Measurements from ENCODE around the gene USP28.
"Not testable (repeated sequence)": the region's sequence is repeated elsewhere in the genome, so short reads cannot be mapped to it uniquely, and the experiment has no call there.

The USP28 gene

GRCh38 chr11:113773416-113774173 is 101.8 kb downstream of the USP28 start, which contains the start of gene ZW10:
Gene ZW10 (minus strand): TSS chr11:113773692. CDS start chr11:113773666, 26 bp downstream.
- DNase-seq (ENCODE audit: low read depth in 2 of 2), result peak; percentile 85 to 89

- no peak for DNase-seq (ENCODE audit: low read depth in 2 of 2)
These were observed 102.3 kb downstream of the USP28 start for GRCh38 chr11:113773092-113773415.

GRCh38 chr11:113771964-113772363 is 103.4 kb downstream of the USP28 start:
- DNase-seq (ENCODE audit: low read depth in 2 of 2), result no peak

GRCh38 chr11:113764527-113765219 is 110.7 kb downstream of the USP28 start:
- no peak for DNase-seq (ENCODE audit: low read depth in 2 of 2)

GRCh38 chr11:113763040-113763439 is 112.3 kb downstream of the USP28 start:
- DNase-seq (ENCODE audit: low read depth in 2 of 2), result not testable (repeated sequence)

GRCh38 chr11:113760241-113760640 is 115.1 kb downstream of the USP28 start:
- DNase-seq (ENCODE audit: low read depth in 2 of 2), result no peak

GRCh38 chr11:113752932-113753331 is 122.4 kb downstream of the USP28 start:
- DNase-seq (ENCODE audit: low read depth in 2 of 2), result no peak

Measured in stimulated activated CD4-positive, alpha-beta T cell treated with anti-CD3 and anti-CD28 coated beads, Interleukin-15, amount 100 ng/mL, for 48 hours (primary cell).